Adrenal gland (tissue), 12 donors: ENCODE results near the gene BPHL. TPM values are rescaled to one million over a fixed set of nuclear protein-coding genes. Genes with fewer than 3 reads are reported as not detected.
A peak's percentile ranks its signal among the peaks of the same experiment; 100 is the strongest.
"Not testable (repeated sequence)": the region's sequence is repeated elsewhere in the genome, so short reads cannot be mapped to it uniquely, and the experiment has no call there.

Experiments
- DNase-seq, 7 donors: peaks; one replicate each; pipeline ENCODE4 v3.0.0-alpha.2; 2019 to 2020
- H3K27ac ChIP-seq, 5 donors: fragments of 200-600 bp; sonication (generic) in 4 of 5; 1 replicate in 3 of 5; 2 replicates in 2 of 5; pipeline versions ENCODE4 v1.5.1 to v1.8.0; 2016 to 2020; ENCODE audit warnings: mild to moderate bottlenecking in 1 of 5
- H3K27me3 ChIP-seq: fragments of 200-600 bp; 2 replicates; pipeline ENCODE4 v1.8.0; 2021
- H3K36me3 ChIP-seq, 2 donors: fragments of 200-600 bp; replicated peaks in 1 of 2; 1 replicate in 1 of 2; 2 replicates in 1 of 2; pipeline versions ENCODE4 v1.5.1 to v1.8.0; 2018 to 2022
- H3K4me1 ChIP-seq, 2 donors: fragments of 200-600 bp; replicated peaks in 1 of 2; 1 replicate in 1 of 2; 2 replicates in 1 of 2; pipeline versions ENCODE4 v1.5.1 to v1.8.0; 2018 to 2021
- H3K4me3 ChIP-seq, 4 donors: fragments of 200-600 bp; sonication (generic) in 3 of 4; one replicate each; pipeline ENCODE4 v1.5.1; 2016 to 2018
- H3K9me3 ChIP-seq, 3 donors: fragments of 200-600 bp; sonication (generic) in 1 of 3; replicated peaks in 1 of 3; 1 replicate in 2 of 3; 2 replicates in 1 of 3; pipeline versions ENCODE4 v1.5.1 to v1.8.0; 2016 to 2021
- POLR2A ChIP-seq, 2 donors: fragments of 450-650 bp; IDR thresholded peaks; one replicate each; pipeline ENCODE4 v1.6.1; 2017; ENCODE audit warnings: antibody characterized with exemption in 2 of 2, mild to moderate bottlenecking in 2 of 2, moderate library complexity in 1 of 2
- WGBS, 4 donors: extraction: QIAGEN DNeasy Blood & Tissue Kit in 2 of 4; methylation state at CpG; one replicate each; pipeline versions ENCODE4 v1.1.5 to v1.1.7; 2013 to 2017; 5-methylcytosine and 5-hydroxymethylcytosine counted together
- intact Hi-C, 2 donors: fragments of 100-400 bp; cut with DNase I; formaldehyde crosslinking; loops; one replicate each; pipeline versions ENCODE4 v1.14.1 to v1.15.0; 2022 to 2023
- polyA plus RNA-seq, 3 donors: library from polyadenylated mRNA; stranded (reverse); fragments of 200-250 nt in 2 of 3; fragments of 350-450 nt in 1 of 3; fragmentation: Illumina TruSeq in 1 of 3; extraction: RNeasy Lipid Tissue Mini Kit (QIAGEN cat#74804) in 1 of 3; gene quantifications; one replicate each; pipeline ENCODE4 v1.2.3, GENCODE V29; 2013 to 2014
- total RNA-seq, 9 donors: library from RNA; depleted of rRNA in 4 of 9; stranded (reverse); fragments of >200 nt in 4 of 9; fragments of 120-200 nt in 1 of 9; fragmentation: NEBNext Ultra II Directional in 1 of 9; extraction: Animal tissue kit (Norgen Biotek cat#: 25700) in 1 of 9; gene quantifications; one replicate each; pipeline versions ENCODE4 v1.1.0 to v1.2.4, GENCODE V29; 2013 to 2023
- TF ChIP-seq, protein P1 (sequence below), 6 experiments: fragments of 450-650 bp in 4 of 6; fragments of 200-600 bp in 2 of 6; sonication (generic) in 1 of 6; IDR thresholded peaks; 1 replicate in 5 of 6; 2 replicates in 1 of 6; pipeline versions ENCODE4 v1.5.1 to v1.8.0; 2016 to 2021; ENCODE audit warnings: antibody characterized with exemption in 6 of 6, mild to moderate bottlenecking in 2 of 6, moderate library complexity in 1 of 6
- donor health status: healthy with polysubstance abuse.
- donor health status: Bipolar disorder and iron deficiency.
- donor health status: DM: yes; HTN: yes; CAD: no.
- donor health status: DM: no; HTN: no; CAD: no.
- donor health status: DM: no; HTN: no; CAD: no.
- donor health status: DM: yes; HTN: yes; CAD: no.

Gene BPHL
- total and polyA plus RNA-seq, 12 donors, result 17.2 to 58.1 (median 25.3) TPM

GRCh38 chr6:3162565-3163247 lies 44.2 kb downstream of the BPHL start:
- 0 to 6% (median 0%) methylated on average over 9 to 66 of the region's 74 CpGs for WGBS, 4 donors
- intact Hi-C loops, result loop anchor here in 1 of 2 donors (10.0 kb wide), 1 partner anchor 82 kb away; no protein-coding TSS in a partner anchor
- H3K9me3 ChIP-seq, result no peaks in the 10 kb centered on the region
- peak; percentile 59 to 76 (median 68) for DNase-seq
- H3K27ac ChIP-seq, result peak overlapping the region; percentile 46 to 89 (median 66)
- H3K36me3 ChIP-seq, result no peaks in the 10 kb centered on the region
- TF ChIP-seq POLR2A (IDR thresholded peaks at IDR 0.05), result peak; percentile 19 to 29
- TF ChIP-seq, protein P1, sequence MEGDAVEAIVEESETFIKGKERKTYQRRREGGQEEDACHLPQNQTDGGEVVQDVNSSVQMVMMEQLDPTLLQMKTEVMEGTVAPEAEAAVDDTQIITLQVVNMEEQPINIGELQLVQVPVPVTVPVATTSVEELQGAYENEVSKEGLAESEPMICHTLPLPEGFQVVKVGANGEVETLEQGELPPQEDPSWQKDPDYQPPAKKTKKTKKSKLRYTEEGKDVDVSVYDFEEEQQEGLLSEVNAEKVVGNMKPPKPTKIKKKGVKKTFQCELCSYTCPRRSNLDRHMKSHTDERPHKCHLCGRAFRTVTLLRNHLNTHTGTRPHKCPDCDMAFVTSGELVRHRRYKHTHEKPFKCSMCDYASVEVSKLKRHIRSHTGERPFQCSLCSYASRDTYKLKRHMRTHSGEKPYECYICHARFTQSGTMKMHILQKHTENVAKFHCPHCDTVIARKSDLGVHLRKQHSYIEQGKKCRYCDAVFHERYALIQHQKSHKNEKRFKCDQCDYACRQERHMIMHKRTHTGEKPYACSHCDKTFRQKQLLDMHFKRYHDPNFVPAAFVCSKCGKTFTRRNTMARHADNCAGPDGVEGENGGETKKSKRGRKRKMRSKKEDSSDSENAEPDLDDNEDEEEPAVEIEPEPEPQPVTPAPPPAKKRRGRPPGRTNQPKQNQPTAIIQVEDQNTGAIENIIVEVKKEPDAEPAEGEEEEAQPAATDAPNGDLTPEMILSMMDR (IDR thresholded peaks at IDR 0.05), result no peak
- peak overlapping the region in 2 of 4 donors; percentile 58 to 82 for H3K4me3 ChIP-seq
- H3K4me1 ChIP-seq, result no peaks in the 10 kb centered on the region
- no peaks in the 10 kb centered on the region for H3K27me3 ChIP-seq

DNA sequence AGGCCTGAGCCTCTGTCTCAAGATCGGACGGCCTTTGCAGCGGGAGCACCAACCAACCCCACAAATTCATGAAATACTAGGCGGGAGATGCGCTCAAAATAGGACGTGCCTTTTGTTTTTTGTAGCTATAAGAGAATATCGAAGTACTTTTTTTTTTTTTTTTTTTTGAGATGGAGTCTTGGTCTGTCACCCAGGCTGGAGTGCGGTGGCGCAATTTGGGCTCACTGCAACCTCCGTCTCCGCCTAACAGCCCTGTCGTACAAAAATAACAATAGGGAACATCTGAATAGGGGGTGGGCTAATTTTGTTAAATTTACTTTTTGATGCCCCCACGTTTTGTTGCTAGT lies 44.7 kb downstream of the BPHL start:
- Histone ChIP-seq H3K27ac (peak overlapping the region in 1 of 5 donors; percentile 89), H3K4me3 (peak overlapping the region in 1 of 4 donors; percentile 82), H3K27me3 (no peaks in the 10 kb centered on the region), H3K9me3 (no peaks in the 10 kb centered on the region), H3K36me3 (no peaks in the 10 kb centered on the region), H3K4me1 (no peaks in the 10 kb centered on the region)
- peak in 1 of 7 donors; percentile 29 for DNase-seq
- 28 to 34% (median 29%) methylated on average over 13 of the region's 13 CpGs for WGBS, 4 donors
- intact Hi-C loops, result loop anchor here in 1 of 2 donors (10.0 kb wide), 1 partner anchor 82 kb away; no protein-coding TSS in a partner anchor
- TF ChIP-seq POLR2A (IDR thresholded peaks at IDR 0.05), result no peak
- TF ChIP-seq, protein P1 (IDR thresholded peaks at IDR 0.05), result no peak

GRCh38 chr6:3164388-3164787 lies 45.9 kb downstream of the BPHL start:
- 79 to 90% (median 88%) methylated on average over 6 of the region's 6 CpGs for WGBS, 4 donors
- intact Hi-C loops, result loop anchor here in 1 of 2 donors (10.0 kb wide), 1 partner anchor 80 kb away; no protein-coding TSS in a partner anchor
- DNase-seq, result no peak
- H3K36me3 ChIP-seq, result no peaks in the 10 kb centered on the region
- H3K4me1 ChIP-seq, result no peaks in the 10 kb centered on the region
- TF ChIP-seq POLR2A (IDR thresholded peaks at IDR 0.05), result no peak
- TF ChIP-seq, protein P1 (IDR thresholded peaks at IDR 0.05), result no peak
- no peaks in the 10 kb centered on the region for H3K9me3 ChIP-seq
- no peak overlapping the region for H3K27ac ChIP-seq
- H3K27me3 ChIP-seq, result no peaks in the 10 kb centered on the region
- no peak overlapping the region for H3K4me3 ChIP-seq

DNA sequence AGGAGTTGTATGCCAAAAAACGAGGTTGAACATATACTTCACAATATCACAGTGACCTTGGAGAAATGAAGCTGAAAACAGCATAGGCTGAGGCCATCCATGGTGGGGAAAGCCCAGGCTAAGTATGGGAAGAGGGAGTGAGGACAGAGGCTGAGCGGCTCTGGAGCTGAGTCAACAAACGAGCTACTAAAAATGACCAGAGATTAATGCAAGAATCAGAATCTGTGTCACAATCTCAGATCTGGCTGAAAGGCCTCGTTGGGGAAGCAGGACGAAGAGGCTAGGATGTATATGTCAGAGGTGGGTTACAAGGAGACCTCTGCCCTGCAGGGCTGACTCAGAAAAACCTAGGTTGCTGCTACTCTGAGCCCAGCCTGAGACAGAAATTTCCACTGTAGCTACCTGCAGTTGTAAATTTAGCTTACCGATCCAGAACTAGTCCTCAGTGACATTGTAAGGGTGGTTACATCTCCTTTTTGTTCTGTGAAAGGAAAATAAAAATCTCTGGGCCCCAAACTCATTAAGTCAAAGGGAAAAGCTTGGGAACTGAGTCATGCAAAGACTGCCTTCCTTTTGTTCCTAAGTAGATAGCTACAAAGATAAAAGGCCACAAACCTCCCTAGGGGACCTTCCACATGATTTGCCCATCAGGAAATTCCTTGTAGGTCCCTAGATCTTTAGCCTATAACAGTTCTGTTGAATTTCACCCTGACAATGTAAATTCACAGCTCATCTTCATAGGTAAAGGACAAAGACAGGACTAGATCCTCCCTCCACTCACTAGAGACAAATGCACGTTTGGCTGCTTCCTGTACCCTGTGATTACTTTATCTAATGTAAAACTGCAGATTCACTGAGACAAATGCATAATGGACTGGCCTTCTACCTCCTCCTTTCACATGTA lies 47.4 kb downstream of the BPHL start:
- no peaks in the 10 kb centered on the region for H3K36me3 ChIP-seq
- peak in 1 of 7 donors; percentile 15 for DNase-seq
- 66 to 76% (median 72%) methylated on average over 7 of the region's 7 CpGs for WGBS, 4 donors
- no peaks in the 10 kb centered on the region for H3K27me3 ChIP-seq
- no peak overlapping the region for H3K27ac ChIP-seq
- no peak overlapping the region for H3K4me3 ChIP-seq
- no peaks in the 10 kb centered on the region for H3K9me3 ChIP-seq
- H3K4me1 ChIP-seq, result no peaks in the 10 kb centered on the region
- intact Hi-C loops, result loop anchor here in 1 of 2 donors (10.0 kb wide), 1 partner anchor 79 kb away; no protein-coding TSS in a partner anchor
- TF ChIP-seq POLR2A (IDR thresholded peaks at IDR 0.05), result no peak
- TF ChIP-seq, protein P1 (IDR thresholded peaks at IDR 0.05), result no peak

DNA sequence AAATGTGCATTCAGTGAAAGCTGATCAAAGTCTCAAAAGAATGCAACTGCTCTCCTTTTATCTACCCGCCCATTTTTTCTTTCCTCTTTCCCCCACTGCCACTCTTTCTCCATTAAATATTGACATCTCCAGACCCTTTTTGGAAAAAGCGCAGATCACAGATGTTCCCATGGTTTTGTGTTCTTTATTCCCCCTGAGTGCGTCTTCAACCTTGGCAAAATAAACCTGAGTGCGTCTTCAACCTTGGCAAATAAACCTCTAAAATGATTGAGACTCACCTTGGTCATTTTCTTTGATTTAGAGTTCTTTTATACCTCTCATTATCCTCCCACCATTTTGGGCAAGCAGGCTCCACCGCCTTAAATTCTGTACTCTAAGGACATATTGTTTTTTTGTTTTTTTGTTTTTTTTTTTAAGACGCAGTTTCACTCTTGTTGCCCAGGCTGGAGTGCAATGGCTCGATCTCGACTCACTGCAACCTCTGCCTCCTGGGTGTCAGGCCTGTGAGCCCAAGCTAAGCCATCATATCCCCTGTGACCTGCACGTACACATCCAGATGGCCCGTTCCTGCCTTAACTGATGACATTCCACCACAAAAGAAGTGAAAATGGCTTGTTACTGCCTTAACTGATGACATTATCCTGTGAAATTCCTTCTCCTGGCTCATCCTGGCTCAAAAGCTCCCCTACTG lies 48.2 kb downstream of the BPHL start:
- not testable (repeated sequence) for DNase-seq, H3K27ac ChIP-seq, H3K4me3 ChIP-seq, H3K36me3 ChIP-seq, H3K9me3 ChIP-seq, H3K27me3 ChIP-seq, H3K4me1 ChIP-seq
- WGBS, 4 donors, result 85 to 91% (median 89%) methylated on average over 10 of the region's 10 CpGs
- intact Hi-C loops, result loop anchor here in 1 of 2 donors (10.0 kb wide), 1 partner anchor 78 kb away; no protein-coding TSS in a partner anchor

- WGBS, 4 donors, result 67 to 96% (median 93%) methylated on average over 4 to 10 of the region's 10 CpGs
- not testable (repeated sequence) for H3K4me3 ChIP-seq, DNase-seq, H3K27me3 ChIP-seq, H3K36me3 ChIP-seq, H3K9me3 ChIP-seq, H3K27ac ChIP-seq, H3K4me1 ChIP-seq
- intact Hi-C loops, result loop anchor here in 1 of 2 donors (10.0 kb wide), 1 partner anchor 77 kb away; no protein-coding TSS in a partner anchor
These were observed 49.5 kb downstream of the BPHL start for GRCh38 chr6:3168046-3168445.
